ENCODE results near the gene FCHSD2. TPM values are rescaled to one million over a fixed set of nuclear protein-coding genes. Genes with fewer than 3 reads are reported as not detected.
A peak's percentile ranks its signal among the peaks of the same experiment; 100 is the strongest.

FCHSD2 gene
- total and polyA plus RNA-seq, 9 of the 15 experiments (the other 6 are each of a cell fraction or from before 2014, with no cell fraction given): 1.8 to 14.7 (median 6.4) TPM

DNA sequence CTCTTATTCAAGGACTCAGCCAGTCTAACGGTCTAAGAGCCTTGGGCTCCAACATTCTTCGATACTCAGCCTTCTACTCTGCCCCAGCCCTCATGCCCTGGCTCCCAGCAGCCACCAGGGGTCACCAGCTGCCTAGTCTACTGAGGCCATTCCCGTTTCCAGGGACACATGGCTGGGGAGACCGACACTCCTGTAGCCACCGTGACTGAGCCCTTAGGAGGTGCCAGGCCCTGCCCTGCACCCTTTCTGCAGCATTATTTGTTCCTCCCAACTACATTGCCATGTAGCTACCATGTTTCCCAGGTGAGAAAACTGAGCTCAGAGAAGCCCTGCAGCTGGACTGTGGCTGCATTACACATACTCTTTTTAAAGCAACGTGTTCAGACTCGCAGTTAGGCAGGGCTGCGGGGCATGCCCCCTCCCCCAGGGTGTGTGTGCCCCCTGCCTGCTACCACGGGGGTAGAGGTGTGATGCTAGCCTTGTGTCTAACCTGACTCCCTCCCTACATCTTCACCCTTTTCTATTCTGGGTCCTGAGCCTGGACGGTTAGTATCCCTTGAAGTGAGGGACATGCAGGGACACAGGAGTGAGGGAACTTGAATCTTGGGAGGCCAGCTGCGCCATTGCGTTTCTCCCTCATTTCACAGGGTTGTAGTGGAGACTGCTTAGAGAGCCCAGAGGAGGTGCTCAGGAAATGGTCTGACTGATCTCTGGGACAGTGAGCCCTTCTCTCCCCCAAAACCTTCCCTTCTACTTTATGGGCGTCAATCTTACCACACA lies 310.4 kb downstream of the FCHSD2 start (continued):
- TF ChIP-seq, protein P1, sequence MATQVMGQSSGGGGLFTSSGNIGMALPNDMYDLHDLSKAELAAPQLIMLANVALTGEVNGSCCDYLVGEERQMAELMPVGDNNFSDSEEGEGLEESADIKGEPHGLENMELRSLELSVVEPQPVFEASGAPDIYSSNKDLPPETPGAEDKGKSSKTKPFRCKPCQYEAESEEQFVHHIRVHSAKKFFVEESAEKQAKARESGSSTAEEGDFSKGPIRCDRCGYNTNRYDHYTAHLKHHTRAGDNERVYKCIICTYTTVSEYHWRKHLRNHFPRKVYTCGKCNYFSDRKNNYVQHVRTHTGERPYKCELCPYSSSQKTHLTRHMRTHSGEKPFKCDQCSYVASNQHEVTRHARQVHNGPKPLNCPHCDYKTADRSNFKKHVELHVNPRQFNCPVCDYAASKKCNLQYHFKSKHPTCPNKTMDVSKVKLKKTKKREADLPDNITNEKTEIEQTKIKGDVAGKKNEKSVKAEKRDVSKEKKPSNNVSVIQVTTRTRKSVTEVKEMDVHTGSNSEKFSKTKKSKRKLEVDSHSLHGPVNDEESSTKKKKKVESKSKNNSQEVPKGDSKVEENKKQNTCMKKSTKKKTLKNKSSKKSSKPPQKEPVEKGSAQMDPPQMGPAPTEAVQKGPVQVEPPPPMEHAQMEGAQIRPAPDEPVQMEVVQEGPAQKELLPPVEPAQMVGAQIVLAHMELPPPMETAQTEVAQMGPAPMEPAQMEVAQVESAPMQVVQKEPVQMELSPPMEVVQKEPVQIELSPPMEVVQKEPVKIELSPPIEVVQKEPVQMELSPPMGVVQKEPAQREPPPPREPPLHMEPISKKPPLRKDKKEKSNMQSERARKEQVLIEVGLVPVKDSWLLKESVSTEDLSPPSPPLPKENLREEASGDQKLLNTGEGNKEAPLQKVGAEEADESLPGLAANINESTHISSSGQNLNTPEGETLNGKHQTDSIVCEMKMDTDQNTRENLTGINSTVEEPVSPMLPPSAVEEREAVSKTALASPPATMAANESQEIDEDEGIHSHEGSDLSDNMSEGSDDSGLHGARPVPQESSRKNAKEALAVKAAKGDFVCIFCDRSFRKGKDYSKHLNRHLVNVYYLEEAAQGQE (IDR thresholded peaks at IDR 0.05; ENCODE audit: borderline replicate concordance): peak; percentile 93
- TF ChIP-seq, protein P1 (CRISPR knock-in tag; IDR thresholded peaks at IDR 0.05; ENCODE audit: low read depth): no peak
- TF ChIP-seq, protein P2, sequence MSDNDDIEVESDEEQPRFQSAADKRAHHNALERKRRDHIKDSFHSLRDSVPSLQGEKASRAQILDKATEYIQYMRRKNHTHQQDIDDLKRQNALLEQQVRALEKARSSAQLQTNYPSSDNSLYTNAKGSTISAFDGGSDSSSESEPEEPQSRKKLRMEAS (CRISPR knock-in tag; IDR thresholded peaks at IDR 0.05): 0 out of 2 replicates have a peak, but pooled peaks have one; percentile 46
- TF ChIP-seq XRCC5 (IDR thresholded peaks at IDR 0.05; ENCODE audit: low read depth, low read length): peak; percentile 81
- TF ChIP-seq ZEB2 (IDR thresholded peaks at IDR 0.05): no peak
- TF ChIP-seq, protein P3, sequence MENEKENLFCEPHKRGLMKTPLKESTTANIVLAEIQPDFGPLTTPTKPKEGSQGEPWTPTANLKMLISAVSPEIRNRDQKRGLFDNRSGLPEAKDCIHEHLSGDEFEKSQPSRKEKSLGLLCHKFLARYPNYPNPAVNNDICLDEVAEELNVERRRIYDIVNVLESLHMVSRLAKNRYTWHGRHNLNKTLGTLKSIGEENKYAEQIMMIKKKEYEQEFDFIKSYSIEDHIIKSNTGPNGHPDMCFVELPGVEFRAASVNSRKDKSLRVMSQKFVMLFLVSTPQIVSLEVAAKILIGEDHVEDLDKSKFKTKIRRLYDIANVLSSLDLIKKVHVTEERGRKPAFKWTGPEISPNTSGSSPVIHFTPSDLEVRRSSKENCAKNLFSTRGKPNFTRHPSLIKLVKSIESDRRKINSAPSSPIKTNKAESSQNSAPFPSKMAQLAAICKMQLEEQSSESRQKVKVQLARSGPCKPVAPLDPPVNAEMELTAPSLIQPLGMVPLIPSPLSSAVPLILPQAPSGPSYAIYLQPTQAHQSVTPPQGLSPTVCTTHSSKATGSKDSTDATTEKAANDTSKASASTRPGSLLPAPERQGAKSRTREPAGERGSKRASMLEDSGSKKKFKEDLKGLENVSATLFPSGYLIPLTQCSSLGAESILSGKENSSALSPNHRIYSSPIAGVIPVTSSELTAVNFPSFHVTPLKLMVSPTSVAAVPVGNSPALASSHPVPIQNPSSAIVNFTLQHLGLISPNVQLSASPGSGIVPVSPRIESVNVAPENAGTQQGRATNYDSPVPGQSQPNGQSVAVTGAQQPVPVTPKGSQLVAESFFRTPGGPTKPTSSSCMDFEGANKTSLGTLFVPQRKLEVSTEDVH (IDR thresholded peaks at IDR 0.05; ENCODE audit: low read depth, partially characterized antibody): peak; percentile 31
- TF ChIP-seq KDM1A (IDR thresholded peaks at IDR 0.05): no peak
- no peak for TF ChIP-seq KAT7 (CRISPR knock-in tag; IDR thresholded peaks at IDR 0.05; ENCODE audit: borderline replicate concordance)
- no peak for TF ChIP-seq XRCC4 (IDR thresholded peaks at IDR 0.05; ENCODE audit: extremely low read depth, insufficient read depth, insufficient read length)
- TF ChIP-seq, protein P4, sequence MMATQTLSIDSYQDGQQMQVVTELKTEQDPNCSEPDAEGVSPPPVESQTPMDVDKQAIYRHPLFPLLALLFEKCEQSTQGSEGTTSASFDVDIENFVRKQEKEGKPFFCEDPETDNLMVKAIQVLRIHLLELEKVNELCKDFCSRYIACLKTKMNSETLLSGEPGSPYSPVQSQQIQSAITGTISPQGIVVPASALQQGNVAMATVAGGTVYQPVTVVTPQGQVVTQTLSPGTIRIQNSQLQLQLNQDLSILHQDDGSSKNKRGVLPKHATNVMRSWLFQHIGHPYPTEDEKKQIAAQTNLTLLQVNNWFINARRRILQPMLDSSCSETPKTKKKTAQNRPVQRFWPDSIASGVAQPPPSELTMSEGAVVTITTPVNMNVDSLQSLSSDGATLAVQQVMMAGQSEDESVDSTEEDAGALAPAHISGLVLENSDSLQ (IDR thresholded peaks at IDR 0.05): no peak
- TF ChIP-seq ZSCAN29 (IDR thresholded peaks at IDR 0.05): no peak
- TF ChIP-seq, protein P5, sequence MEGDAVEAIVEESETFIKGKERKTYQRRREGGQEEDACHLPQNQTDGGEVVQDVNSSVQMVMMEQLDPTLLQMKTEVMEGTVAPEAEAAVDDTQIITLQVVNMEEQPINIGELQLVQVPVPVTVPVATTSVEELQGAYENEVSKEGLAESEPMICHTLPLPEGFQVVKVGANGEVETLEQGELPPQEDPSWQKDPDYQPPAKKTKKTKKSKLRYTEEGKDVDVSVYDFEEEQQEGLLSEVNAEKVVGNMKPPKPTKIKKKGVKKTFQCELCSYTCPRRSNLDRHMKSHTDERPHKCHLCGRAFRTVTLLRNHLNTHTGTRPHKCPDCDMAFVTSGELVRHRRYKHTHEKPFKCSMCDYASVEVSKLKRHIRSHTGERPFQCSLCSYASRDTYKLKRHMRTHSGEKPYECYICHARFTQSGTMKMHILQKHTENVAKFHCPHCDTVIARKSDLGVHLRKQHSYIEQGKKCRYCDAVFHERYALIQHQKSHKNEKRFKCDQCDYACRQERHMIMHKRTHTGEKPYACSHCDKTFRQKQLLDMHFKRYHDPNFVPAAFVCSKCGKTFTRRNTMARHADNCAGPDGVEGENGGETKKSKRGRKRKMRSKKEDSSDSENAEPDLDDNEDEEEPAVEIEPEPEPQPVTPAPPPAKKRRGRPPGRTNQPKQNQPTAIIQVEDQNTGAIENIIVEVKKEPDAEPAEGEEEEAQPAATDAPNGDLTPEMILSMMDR (IDR thresholded peaks at IDR 0.05 in 2 of 3, conservative IDR thresholded peaks at IDR 0.05 in 1 of 3; ENCODE audit: insufficient read depth in 2 of 3, low read depth in 1 of 3, low read length in 3 of 3): peak; percentile 92 to 97 (median 96)
- no peak for TF ChIP-seq ASH1L (IDR thresholded peaks at IDR 0.05; ENCODE audit: borderline replicate concordance, low read depth, partially characterized antibody)

All from K562 (cell line).